IPS-18a (cell line): Measurements from ENCODE around the gene NDUFB10.
A peak's percentile ranks its signal among the peaks of the same experiment; 100 is the strongest.

Experiments used
- H3K27ac ChIP-seq: one replicate; pipeline ENCODE4 v1.5.1; 2013; ENCODE audit warnings: low read length
- H3K27me3 ChIP-seq: one replicate; pipeline ENCODE4 v1.6.1; 2013; ENCODE audit warnings: mild to moderate bottlenecking, low read length; ENCODE audit not compliant: control insufficient read depth, insufficient read depth
- H3K36me3 ChIP-seq: one replicate; pipeline ENCODE4 v1.6.1; 2013; ENCODE audit warnings: low read depth, low read length; ENCODE audit not compliant: control insufficient read depth
- H3K4me1 ChIP-seq: one replicate; pipeline ENCODE4 v1.6.1; 2013; ENCODE audit warnings: low read depth, low read length; ENCODE audit not compliant: control insufficient read depth
- H3K4me3 ChIP-seq: one replicate; pipeline ENCODE4 v1.5.1; 2013; ENCODE audit warnings: low read length
- H3K9ac ChIP-seq: one replicate; pipeline ENCODE4 v1.6.1; 2013; ENCODE audit warnings: mild to moderate bottlenecking, low read length, moderate library complexity
- H3K9me3 ChIP-seq: one replicate; pipeline ENCODE4 v1.6.1; 2013; ENCODE audit warnings: low read depth, low read length; ENCODE audit not compliant: control insufficient read depth

Gene NDUFB10

DNA sequence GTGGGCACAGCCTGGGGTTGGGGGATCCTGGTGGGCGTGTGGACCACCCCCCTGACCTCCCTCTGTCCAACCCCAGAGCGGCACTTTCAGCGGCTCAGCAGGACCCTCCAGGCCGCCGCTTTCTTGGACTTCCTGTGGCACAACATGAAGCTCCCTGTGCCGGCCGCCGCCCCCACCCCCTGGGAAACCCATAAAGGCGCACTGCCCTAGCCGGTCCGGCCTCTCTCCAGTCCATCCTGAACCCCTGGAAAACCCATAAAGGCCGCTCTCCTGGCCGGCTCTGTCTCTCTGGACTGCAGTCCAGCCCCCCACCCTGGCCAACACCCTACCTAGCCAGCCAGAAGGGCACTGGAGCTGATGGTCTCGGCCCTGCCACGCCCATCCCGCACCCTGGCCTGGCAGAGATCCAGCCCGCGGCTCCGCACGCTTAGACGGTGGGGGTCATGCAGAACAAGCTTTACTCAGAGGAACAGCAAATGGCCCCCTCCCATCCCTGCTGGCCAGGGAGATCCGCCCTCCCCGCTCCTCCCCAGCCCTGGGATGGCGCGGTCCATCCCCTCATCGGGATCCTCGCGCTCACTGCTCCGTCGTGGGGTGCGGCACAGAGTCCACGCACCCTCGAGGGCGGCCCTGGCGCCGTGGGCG lies 19.3 kb downstream of the NDUFB10 start:
- H3K4me1 ChIP-seq, result peaks cover 13% of the 10 kb centered on the region
- peaks cover 28% of the 10 kb centered on the region for H3K36me3 ChIP-seq
- H3K4me3 ChIP-seq, result peak overlapping the region; percentile 30
- no peaks in the 10 kb centered on the region for H3K9me3 ChIP-seq
- H3K27me3 ChIP-seq, result peaks cover 41% of the 10 kb centered on the region
- H3K27ac ChIP-seq, result no peak overlapping the region
- H3K9ac ChIP-seq, result no peak overlapping the region

DNA sequence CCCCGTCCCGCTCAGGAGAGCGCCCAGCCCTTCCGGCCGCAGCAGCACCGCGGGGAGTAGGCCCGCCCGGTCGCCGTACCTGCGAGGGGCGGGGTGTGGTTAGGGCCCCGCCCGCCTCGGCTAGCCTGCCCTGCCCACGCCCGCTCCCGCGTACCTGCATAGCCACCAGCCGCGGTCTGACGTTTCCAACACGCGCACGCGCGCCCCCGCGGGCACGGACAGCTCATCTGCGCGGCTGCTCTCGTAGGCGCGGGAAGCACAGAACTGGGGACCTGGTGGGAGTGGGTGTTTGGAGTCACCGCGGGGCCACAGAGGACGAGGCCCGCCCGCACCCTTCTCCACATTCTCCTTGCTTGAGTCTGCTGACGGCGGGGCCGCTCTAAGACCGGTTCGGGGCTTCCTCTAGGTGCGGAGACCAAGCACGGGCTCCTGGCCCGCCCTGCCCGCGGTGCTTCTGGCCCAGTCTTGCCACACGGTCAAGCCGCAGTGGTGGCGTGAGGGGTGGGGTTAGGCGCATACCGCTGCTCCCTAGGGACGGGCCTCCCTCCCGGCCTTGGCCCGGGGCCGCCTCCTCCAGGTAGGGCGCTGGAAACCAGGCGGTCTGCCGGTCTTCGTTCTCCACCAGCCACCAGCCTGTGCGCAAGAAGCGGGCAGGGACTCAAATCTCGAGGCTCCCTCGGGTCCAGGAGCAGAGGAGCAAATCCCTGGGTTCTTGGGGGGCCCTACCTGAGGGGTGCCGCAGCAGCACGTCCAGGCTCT lies 20.1 kb downstream of the NDUFB10 start:
- Histone ChIP-seq H3K9ac (no peak overlapping the region), H3K27me3 (peaks cover 41% of the 10 kb centered on the region), H3K9me3 (no peaks in the 10 kb centered on the region), H3K27ac (no peak overlapping the region), H3K36me3 (peaks cover 26% of the 10 kb centered on the region), H3K4me3 (peak overlapping the region; percentile 30), H3K4me1 (peaks cover 13% of the 10 kb centered on the region)

DNA sequence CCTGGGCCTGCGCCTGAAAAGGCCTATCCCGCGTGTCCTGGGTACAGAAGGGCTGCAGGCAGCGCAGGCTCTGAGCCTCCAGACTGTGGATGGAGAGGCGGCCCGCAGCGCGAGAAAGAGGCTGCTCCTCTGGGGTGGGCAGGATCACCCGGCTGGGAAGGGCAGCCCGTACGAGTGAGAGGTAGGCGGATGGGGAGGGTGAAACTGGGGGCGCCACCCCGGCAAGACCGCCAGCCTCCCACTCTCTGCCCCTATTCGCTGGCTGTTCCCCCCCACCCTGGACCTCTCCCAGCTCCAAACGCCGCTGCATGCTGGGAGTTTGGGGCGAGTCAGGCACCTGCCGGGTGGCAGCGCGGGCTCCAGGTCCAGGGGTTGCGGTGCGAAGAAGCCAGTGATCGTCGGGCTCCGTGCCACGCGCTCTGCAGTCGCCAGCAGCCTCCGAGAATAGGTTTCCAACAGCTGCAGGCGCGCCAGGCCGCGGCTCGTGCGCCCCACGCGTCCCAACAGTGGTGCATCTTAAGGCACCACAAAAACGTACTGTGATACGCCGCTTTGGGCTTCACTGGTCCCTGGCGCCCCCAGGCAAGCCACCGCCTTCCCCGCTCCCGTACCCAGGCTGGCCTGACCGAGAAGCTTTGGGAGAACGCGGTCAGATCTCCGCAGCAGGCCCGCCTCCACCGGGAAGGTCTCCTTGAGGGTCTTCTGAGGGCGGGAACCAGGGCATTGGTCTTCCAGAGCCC lies 20.9 kb downstream of the NDUFB10 start:
- peaks cover 41% of the 10 kb centered on the region for H3K27me3 ChIP-seq
- H3K4me3 ChIP-seq, result peak overlapping the region; percentile 30
- H3K36me3 ChIP-seq, result peaks cover 19% of the 10 kb centered on the region
- no peak overlapping the region for H3K27ac ChIP-seq
- no peaks in the 10 kb centered on the region for H3K9me3 ChIP-seq
- peaks cover 13% of the 10 kb centered on the region for H3K4me1 ChIP-seq
- H3K9ac ChIP-seq, result no peak overlapping the region

DNA sequence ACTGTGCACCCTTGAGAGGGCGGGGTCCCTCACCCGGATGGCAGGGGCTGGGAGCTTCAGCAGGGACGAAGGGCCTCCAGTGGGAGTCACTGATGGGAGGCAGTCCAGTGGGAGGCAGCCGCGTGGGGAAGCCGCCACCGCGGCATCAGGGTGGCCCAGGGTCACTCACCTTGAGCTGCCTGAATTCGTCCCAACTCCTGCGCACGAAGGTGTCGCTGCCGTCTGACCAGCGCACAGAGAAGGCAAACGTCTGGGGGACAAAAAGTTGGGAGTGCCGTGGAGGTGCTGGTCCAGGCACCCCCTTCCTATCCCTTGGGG lies 21.4 kb downstream of the NDUFB10 start:
- H3K36me3 ChIP-seq, result peaks cover 15% of the 10 kb centered on the region
- no peak overlapping the region for H3K27ac ChIP-seq
- H3K27me3 ChIP-seq, result peaks cover 41% of the 10 kb centered on the region
- H3K4me1 ChIP-seq, result peaks cover 13% of the 10 kb centered on the region
- H3K9ac ChIP-seq, result no peak overlapping the region
- H3K9me3 ChIP-seq, result no peaks in the 10 kb centered on the region
- H3K4me3 ChIP-seq, result no peak overlapping the region

DNA sequence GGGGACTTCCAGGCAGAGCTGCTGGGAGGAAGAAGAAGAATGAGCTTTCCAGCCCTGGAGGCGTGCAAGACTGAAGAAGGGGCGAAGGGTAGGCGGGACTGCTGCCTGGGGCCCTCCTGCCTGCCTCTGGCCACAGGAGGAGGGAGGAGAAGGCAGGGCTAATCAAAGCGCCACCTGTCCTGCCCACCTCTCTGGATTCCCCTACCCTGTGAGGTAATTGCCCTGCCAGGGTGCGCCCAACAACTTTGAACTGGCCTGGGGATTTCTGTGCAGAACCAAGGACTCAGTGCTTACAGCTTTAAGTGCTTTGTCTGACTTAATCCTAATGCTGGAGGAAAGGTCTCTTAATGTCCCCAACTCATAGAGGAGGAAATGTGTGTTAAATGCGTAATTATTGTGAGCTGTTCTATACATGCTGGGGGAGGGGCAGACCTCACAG lies 22.1 kb downstream of the NDUFB10 start, which contains the start of gene NOXO1:
NOXO1 (minus strand) TSS at position 72 of the 439 bp plus-strand sequence. CDS start 290 bp downstream, outside the sequence.
- Histone ChIP-seq H3K27me3 (peaks cover 41% of the 10 kb centered on the region), H3K9me3 (no peaks in the 10 kb centered on the region), H3K4me3 (no peak within 1 kb of the TSS), H3K27ac (no peak within 1 kb of the TSS), H3K4me1 (peaks cover 13% of the 10 kb centered on the region), H3K36me3 (peaks cover 15% of the 10 kb centered on the region), H3K9ac (no peak within 1 kb of the TSS)

DNA sequence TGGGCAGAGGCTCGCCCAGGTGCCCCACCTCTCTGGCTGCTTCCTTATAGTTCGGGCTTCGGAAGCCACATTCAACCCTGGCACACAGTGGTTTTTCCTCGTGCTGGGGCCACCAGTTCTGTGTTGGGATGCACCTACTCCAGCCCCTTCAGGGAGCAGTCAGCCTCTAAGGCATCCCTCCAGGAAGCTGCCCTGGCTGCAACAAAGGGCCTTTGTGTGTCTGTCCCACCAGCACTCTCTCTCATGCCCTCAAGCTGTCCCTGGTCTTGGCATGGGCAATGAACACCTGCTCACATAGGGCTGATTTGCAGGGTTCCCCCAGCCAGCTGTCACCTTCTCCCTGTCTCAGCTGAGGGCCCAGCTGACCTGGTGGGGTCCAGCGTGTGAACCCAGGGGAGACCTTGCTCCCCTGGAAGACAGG lies 22.7 kb downstream of the NDUFB10 start:
- Histone ChIP-seq H3K9ac (no peak overlapping the region), H3K4me1 (peaks cover 13% of the 10 kb centered on the region), H3K4me3 (no peak overlapping the region), H3K36me3 (peaks cover 10% of the 10 kb centered on the region), H3K9me3 (no peaks in the 10 kb centered on the region), H3K27me3 (peaks cover 41% of the 10 kb centered on the region), H3K27ac (no peak overlapping the region)

DNA sequence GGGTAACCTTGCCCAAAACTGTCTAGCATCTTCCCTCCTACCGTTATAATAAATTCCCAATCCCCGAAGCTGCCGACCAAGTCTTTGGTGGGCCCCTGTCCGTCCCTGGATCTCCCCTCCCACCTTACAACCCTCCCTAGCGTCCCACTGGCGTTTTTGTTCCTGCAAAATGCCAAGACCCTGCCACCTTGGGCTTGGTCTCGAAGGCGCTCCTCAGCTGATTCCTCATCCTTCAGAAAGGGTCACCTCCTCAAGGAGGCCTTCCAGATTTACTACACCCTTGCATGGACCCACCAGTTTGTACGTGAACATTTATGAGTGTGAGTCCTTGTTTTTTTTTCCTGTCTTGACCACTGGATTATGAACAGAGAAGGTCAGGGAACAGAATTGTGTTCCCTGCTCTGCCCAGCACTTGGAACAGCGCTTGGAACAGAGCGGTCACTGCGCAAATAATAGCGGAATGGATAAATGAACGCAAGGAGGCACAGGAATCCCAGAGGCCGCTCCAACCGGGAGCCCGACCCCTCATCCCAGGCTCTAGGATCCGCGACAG lies 23.7 kb downstream of the NDUFB10 start:
- peaks cover 13% of the 10 kb centered on the region for H3K4me1 ChIP-seq
- no peak overlapping the region for H3K27ac ChIP-seq

DNA sequence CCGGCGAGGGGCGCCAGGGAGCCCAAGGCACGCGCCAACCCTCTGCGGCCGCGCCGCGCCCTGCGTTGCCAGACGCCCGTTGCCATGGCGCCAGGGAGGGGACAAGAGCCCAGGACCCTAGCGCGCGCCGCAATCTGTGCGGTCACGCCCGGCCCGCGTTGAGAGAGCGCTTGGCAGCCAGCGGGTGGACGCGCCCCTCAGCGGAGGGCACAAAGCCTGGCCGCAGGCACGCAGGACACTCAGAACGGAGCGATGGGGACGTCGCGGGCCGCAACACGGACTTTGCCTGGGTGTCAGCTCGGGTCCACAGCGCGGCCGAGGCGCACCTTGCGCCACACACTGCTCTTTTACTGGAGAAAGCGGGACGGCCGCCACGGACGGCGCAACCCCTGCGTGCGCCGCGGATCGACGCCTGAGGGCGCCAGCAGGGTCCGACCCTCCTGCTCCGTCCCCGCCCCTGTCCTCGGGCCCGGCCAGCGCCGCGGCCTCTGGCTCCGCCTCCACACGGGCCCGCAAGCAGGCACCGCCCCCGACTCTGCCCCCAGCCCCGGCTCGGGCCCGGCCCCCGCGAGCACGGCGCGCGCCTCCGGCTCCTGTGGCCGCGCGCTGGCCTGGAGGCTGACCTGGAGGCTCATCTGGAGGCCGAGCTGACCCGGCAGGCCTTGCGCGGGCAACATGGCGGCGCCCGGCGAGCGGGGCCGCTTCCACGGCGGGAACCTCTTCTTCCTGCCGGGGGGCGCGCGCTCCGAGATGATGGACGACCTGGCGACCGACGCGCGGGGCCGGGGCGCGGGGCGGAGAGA lies 24.4 kb downstream of the NDUFB10 start, which contains the start of gene GFER:
GFER (plus strand) TSS at position 650 of the 803 bp plus-strand sequence; CDS start at position 676, 26 bp downstream.
- Histone ChIP-seq H3K27me3 (peaks cover 46% of the 10 kb centered on the region), H3K36me3 (peaks cover 9% of the 10 kb centered on the region), H3K27ac (peak within 1 kb of the TSS; percentile 47), H3K9ac (peak within 1 kb of the TSS; percentile 84), H3K4me1 (peaks cover 13% of the 10 kb centered on the region), H3K9me3 (no peaks in the 10 kb centered on the region), H3K4me3 (peak within 1 kb of the TSS; percentile 86)

More for the DNA sequence above, 23.7 kb downstream of the NDUFB10 start:
- Histone ChIP-seq H3K36me3 (peaks cover 9% of the 10 kb centered on the region), H3K27me3 (peaks cover 41% of the 10 kb centered on the region), H3K9me3 (no peaks in the 10 kb centered on the region), H3K9ac (no peak overlapping the region), H3K4me3 (peak overlapping the region; percentile 86)

DNA sequence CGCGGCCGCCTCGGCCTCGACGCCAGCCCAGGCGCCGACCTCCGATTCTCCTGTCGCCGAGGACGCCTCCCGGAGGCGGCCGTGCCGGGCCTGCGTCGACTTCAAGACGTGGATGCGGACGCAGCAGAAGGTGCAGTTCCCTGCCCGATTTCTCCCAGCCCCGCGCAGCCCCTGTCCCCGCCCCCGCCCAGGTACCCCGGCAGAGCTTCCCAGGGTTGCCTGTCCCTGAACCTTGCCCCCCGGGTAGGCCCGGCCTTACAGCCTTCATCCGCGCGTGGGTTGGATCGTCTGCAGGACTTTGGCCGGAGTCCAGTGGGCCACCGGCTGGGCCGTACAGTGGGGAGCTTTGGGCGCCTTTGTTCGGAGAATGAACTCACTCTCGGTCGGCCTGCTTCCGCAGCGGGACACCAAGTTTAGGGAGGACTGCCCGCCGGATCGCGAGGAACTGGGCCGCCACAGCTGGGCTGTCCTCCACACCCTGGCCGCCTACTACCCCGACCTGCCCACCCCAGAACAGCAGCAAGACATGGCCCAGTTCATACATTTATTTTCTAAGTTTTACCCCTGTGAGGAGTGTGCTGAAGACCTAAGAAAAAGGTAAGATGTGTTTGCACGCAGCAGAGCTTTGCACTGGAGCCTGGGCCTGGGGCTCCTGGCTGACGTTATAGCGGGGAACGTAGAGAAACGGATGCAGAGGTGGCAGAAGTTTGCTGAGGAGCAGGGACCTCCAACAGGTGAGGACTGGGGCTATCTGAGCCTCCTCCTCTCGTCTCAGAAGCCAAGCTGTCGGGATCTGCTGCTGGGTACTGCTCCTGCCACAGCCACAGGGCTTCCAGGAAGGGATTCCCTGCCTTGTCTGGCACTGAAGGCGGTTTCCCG lies 25.2 kb downstream of the NDUFB10 start:
- peak overlapping the region; percentile 86 for H3K4me3 ChIP-seq
- peak overlapping the region; percentile 47 for H3K27ac ChIP-seq
- H3K4me1 ChIP-seq, result peaks cover 13% of the 10 kb centered on the region
- peaks cover 9% of the 10 kb centered on the region for H3K36me3 ChIP-seq
- peaks cover 50% of the 10 kb centered on the region for H3K27me3 ChIP-seq
- peak overlapping the region; percentile 84 for H3K9ac ChIP-seq
- no peaks in the 10 kb centered on the region for H3K9me3 ChIP-seq

DNA sequence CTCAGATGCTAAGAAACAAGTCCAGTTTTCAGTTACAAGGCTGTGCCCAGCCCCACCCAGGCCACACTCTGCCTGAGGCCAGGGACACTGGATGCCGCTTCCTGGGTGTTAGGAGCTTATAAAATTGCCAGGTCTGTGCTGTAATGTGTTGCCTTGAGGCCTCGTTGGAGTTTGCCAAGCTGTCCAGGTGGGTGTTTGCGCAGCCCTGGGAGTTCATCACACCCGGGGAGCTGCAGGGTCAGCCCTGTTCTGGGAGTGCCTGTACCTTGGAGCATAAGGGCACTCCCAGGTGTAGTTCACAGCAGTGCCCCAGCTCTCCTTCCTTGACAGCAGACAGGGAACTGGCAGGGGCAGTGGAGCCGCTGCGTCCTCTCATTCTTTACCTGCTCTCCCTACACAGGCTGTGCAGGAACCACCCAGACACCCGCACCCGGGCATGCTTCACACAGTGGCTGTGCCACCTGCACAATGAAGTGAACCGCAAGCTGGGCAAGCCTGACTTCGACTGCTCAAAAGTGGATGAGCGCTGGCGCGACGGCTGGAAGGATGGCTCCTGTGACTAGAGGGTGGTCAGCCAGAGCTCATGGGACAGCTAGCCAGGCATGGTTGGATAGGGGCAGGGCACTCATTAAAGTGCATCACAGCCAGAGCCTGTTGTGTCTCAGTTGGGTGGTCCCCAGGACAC lies 26.3 kb downstream of the NDUFB10 start:
- no peak overlapping the region for H3K27ac ChIP-seq
- H3K9ac ChIP-seq, result no peak overlapping the region
- peaks cover 9% of the 10 kb centered on the region for H3K36me3 ChIP-seq
- peak overlapping the region; percentile 86 for H3K4me3 ChIP-seq
- peaks cover 44% of the 10 kb centered on the region for H3K27me3 ChIP-seq
- peaks cover 5% of the 10 kb centered on the region for H3K4me1 ChIP-seq
- no peaks in the 10 kb centered on the region for H3K9me3 ChIP-seq
